GM12878 (cell line): ENCODE measurements around the gene TOMM20. TPM values are rescaled to one million over a fixed set of nuclear protein-coding genes. Genes with fewer than 3 reads are reported as not detected.

Experiments
- ATAC-seq: fragments of 200-7000 bp; cut with Tn5 transposase; 3 replicates; pipeline ENCODE4 v1.9.1; 2020; ENCODE audit warnings: mild to moderate bottlenecking, moderate library complexity
- BruUV-seq: library from RNA; stranded (reverse); fragments of 400-500 nt; replicated peaks from 2 replicates; lab custom pipeline; 2021; lab: Mats Ljungman, UMichigan
- CTCF ChIA-PET: fragments of 300-600 bp; sonication (Branson Sonifier 250); formaldehyde crosslinking; extraction: SDS; loops from one replicate; lab custom pipeline; 2021; ENCODE audit warnings: inconsistent platforms; lab: Yijun Ruan, JAX
- POLR2A ChIA-PET: fragments of 350-600 bp; formaldehyde crosslinking; extraction: SDS; loops from one replicate; lab custom pipeline; 2021; ENCODE audit warnings: inconsistent platforms; lab: Charles Lee
- RAD21 ChIA-PET: fragments of 300-600 bp; sonication (Branson Sonifier 250); formaldehyde crosslinking; loops from one replicate; lab custom pipeline; 2023; ENCODE audit warnings: antibody characterized with exemption; ENCODE audit not compliant: unreplicated experiment; lab: Charles Lee
- SMC1A ChIA-PET: fragments of 300-600 bp; sonication (Branson Sonifier 250); formaldehyde crosslinking; loops from one replicate; lab custom pipeline; 2023; ENCODE audit not compliant: unreplicated experiment, uncharacterized antibody; lab: Charles Lee
- DNase-seq: peaks from one replicate; pipeline ENCODE4 v3.0.0-alpha.2; 2011; ENCODE audit warnings: low read depth, low spot score
- FAIRE-seq: peaks from 3 replicates; lab custom pipeline; 2011; peaks lifted over from hg19 to GRCh38; lab: Jason Lieb, UNC
- H2AFZ ChIP-seq: 2 replicates; pipeline ENCODE4 v1.6.0; 2011; ENCODE audit warnings: low read depth, low read length, control low read depth; ENCODE audit not compliant: control insufficient read depth
- H3K27ac ChIP-seq: 2 replicates; pipeline ENCODE4 v1.5.1; 2011; ENCODE audit warnings: control low read depth; ENCODE audit not compliant: control insufficient read depth, insufficient read depth
- H3K27me3 ChIP-seq, 2 experiments: replicated peaks in 1 of 2; 2 replicates each; pipeline versions ENCODE4 v1.6.0 to v1.6.1; 2011; ENCODE audit warnings: low read length in 1 of 2; ENCODE audit not compliant: control insufficient read depth in 2 of 2, insufficient read depth in 2 of 2
- H3K36me3 ChIP-seq, 2 experiments: 2 replicates each; pipeline ENCODE4 v1.5.1; 2011; ENCODE audit warnings: low read length in 1 of 2; ENCODE audit not compliant: control insufficient read depth in 2 of 2, insufficient read depth in 2 of 2
- H3K4me1 ChIP-seq: 2 replicates; pipeline ENCODE4 v1.6.1; 2011; ENCODE audit warnings: mild to moderate bottlenecking, low read length, moderate library complexity, mixed read lengths; ENCODE audit not compliant: control insufficient read depth, insufficient read depth
- H3K4me2 ChIP-seq: 2 replicates; pipeline ENCODE4 v1.6.0; 2011; ENCODE audit warnings: control low read depth; ENCODE audit not compliant: control insufficient read depth, insufficient read depth
- H3K4me3 ChIP-seq: fragments of 200-600 bp; sonication (generic); 2 replicates; pipeline ENCODE4 v1.5.1; 2016
- H3K79me2 ChIP-seq: 2 replicates; pipeline ENCODE4 v1.6.0; 2011; ENCODE audit warnings: low read length; ENCODE audit not compliant: control insufficient read depth, insufficient read depth
- H3K9ac ChIP-seq: 2 replicates; pipeline ENCODE4 v1.8.0; 2011; ENCODE audit warnings: low read length, control low read depth, mixed read lengths; ENCODE audit not compliant: control insufficient read depth, insufficient read depth
- H3K9me3 ChIP-seq: replicated peaks from 3 replicates; pipeline ENCODE4 v1.5.1; 2011; ENCODE audit warnings: mild to moderate bottlenecking, low read length; ENCODE audit not compliant: control insufficient read depth, insufficient read depth
- H4K20me1 ChIP-seq: 2 replicates; pipeline ENCODE4 v1.6.0; 2011; ENCODE audit not compliant: control insufficient read depth, insufficient read depth
- BACH1 ChIP-seq: fragments of 450-650 bp; IDR thresholded peaks from 2 replicates; pipeline ENCODE4 v1.6.1; 2017; ENCODE audit warnings: mild to moderate bottlenecking, borderline replicate concordance
- BMI1 ChIP-seq: fragments of 450-650 bp; IDR thresholded peaks from 2 replicates; pipeline ENCODE4 v1.6.1; 2016; ENCODE audit warnings: mild to moderate bottlenecking, moderate library complexity, borderline replicate concordance
- CBFB ChIP-seq: IDR thresholded peaks from 2 replicates; pipeline ENCODE4 v1.6.1; 2016; ENCODE audit warnings: antibody characterized with exemption, low read depth
- CHD2 ChIP-seq: IDR thresholded peaks from 2 replicates; pipeline ENCODE4 v1.6.1; 2011; ENCODE audit warnings: low read depth, low read length, improper control_type of control experiment, borderline replicate concordance
- DPF2 ChIP-seq: fragments of 450-650 bp; IDR thresholded peaks from 2 replicates; pipeline ENCODE4 v1.6.1; 2017; ENCODE audit warnings: mild to moderate bottlenecking
- JUNB ChIP-seq: IDR thresholded peaks from 2 replicates; pipeline ENCODE4 v1.6.1; 2016; ENCODE audit warnings: antibody characterized with exemption, mild to moderate bottlenecking
- KDM1A ChIP-seq: fragments of 200-600 bp; sonication (generic); IDR thresholded peaks from 2 replicates; pipeline ENCODE4 v1.6.1; 2016; ENCODE audit warnings: borderline replicate concordance
- MTA2 ChIP-seq: fragments of 450-650 bp; IDR thresholded peaks from 2 replicates; pipeline ENCODE4 v1.6.1; 2016; ENCODE audit warnings: low read depth, mild to moderate bottlenecking, moderate library complexity
- MXI1 ChIP-seq: fragments of 150-350 bp; IDR thresholded peaks from 2 replicates; pipeline ENCODE4 v1.6.1; 2011; ENCODE audit warnings: low read depth, mild to moderate bottlenecking, inconsistent platforms, low read length, improper control_type of control experiment
- NFYA ChIP-seq: IDR thresholded peaks from 2 replicates; pipeline ENCODE4 v1.6.1; 2011; ENCODE audit warnings: low read depth, mild to moderate bottlenecking, low read length, improper control_type of control experiment, borderline replicate concordance
- POLR2A ChIP-seq: IDR thresholded peaks from 2 replicates; pipeline ENCODE4 v1.6.1; 2011; ENCODE audit warnings: low read depth, mild to moderate bottlenecking, low read length
- TCF3 ChIP-seq: IDR thresholded peaks from 2 replicates; pipeline ENCODE4 v1.6.1; 2012; ENCODE audit warnings: low read depth, mild to moderate bottlenecking, low read length, borderline replicate concordance; ENCODE audit not compliant: insufficient read depth
- ZBTB4 ChIP-seq: fragments of 450-650 bp; formaldehyde crosslinking; IDR thresholded peaks from 2 replicates; pipeline ENCODE4 v1.4.0; 2022; ENCODE audit warnings: mild to moderate bottlenecking, moderate library complexity
- ZBTB40 ChIP-seq: fragments of 450-650 bp; IDR thresholded peaks from 2 replicates; pipeline ENCODE4 v1.6.1; 2016; ENCODE audit warnings: mild to moderate bottlenecking, moderate library complexity, borderline replicate concordance
- ZNF274 ChIP-seq: IDR thresholded peaks from one replicate; pipeline ENCODE4 v1.8.0; 2011; ENCODE audit not compliant: insufficient read length, insufficient read depth
- ZNF384 ChIP-seq: IDR thresholded peaks from 2 replicates; pipeline ENCODE4 v1.6.1; 2012; ENCODE audit warnings: low read depth, mild to moderate bottlenecking, low read length, improper control_type of control experiment, borderline replicate concordance
- WGBS: methylation state at CpG from one replicate; pipeline ENCODE4 v1.1.6; 2016; ENCODE audit warnings: low lambda C conversion rate; ENCODE audit not compliant: insufficient replicate concordance, insufficient coverage; ENCODE audit errors: missing lambda C conversion rate; 5-methylcytosine and 5-hydroxymethylcytosine counted together
- in situ Hi-C: fragments of 300-500 bp; cut with MboI; formaldehyde crosslinking; loops from 9 replicates; pipeline ENCODE4 v1.14.3; 2018; ENCODE audit warnings: mixed read lengths
- intact Hi-C: fragments of 100-400 bp; cut with micrococcal nuclease; formaldehyde crosslinking; loops from one replicate; pipeline ENCODE4 v1.14.2; 2022; ENCODE audit not compliant: unreplicated experiment
- polyA plus RNA-seq, 11 experiments: library from polyadenylated mRNA; depleted of rRNA in 4 of 11; unstranded in 6 of 11; stranded (reverse) in 5 of 11; fragments of >200 nt; fragmentation: Nextera tagmentation in 4 of 11; fragmentation: Illumina TruSeq in 1 of 11; extraction: Ambion mirVana in 4 of 11; extraction: Trizol in 1 of 11; gene quantifications; 1 replicate in 1 of 11; 2 replicates in 10 of 11; pipeline versions ENCODE4 v1.2.1 to v1.2.3, GENCODE V29; 2011 to 2016; ENCODE audit warnings: inconsistent platforms in 2 of 11, missing spikeins in 2 of 11, low read depth in 1 of 11
- total RNA-seq, 4 experiments: library from RNA; depleted of rRNA in 3 of 4; stranded (reverse); fragments of >200 nt in 3 of 4; fragmentation: Illumina TruSeq in 1 of 4; extraction: Trizol in 1 of 4; gene quantifications; 2 replicates each; pipeline versions ENCODE4 v1.2.1 to v1.2.3, GENCODE V29; 2013 to 2021
- TF ChIP-seq, protein P1 (sequence below): IDR thresholded peaks from 2 replicates; pipeline ENCODE4 v1.6.1; 2012; ENCODE audit warnings: low read depth, low read length, improper control_type of control experiment

The TOMM20 gene
- total and polyA plus RNA-seq, 10 of the 15 experiments (the other 5 are each of a cell fraction or from before 2014, with no cell fraction given): 39.8 to 138 (median 70.1) TPM

- 87% methylated on average over 3 of the region's 3 CpGs for WGBS
- Histone ChIP-seq H3K27ac (no peak overlapping the region), H3K79me2 (no peaks in the 10 kb centered on the region), H4K20me1 (no peaks in the 10 kb centered on the region), H3K4me2 (no peak overlapping the region), H3K9me3 (no peaks in the 10 kb centered on the region), H3K9ac (no peak overlapping the region), H3K4me3 (no peak overlapping the region), H2AFZ (no peak overlapping the region), H3K27me3 (no peaks in the 10 kb centered on the region), H3K36me3 (peaks cover 0 to 3% of the 10 kb centered on the region in 2 experiments; a peak in 1 of 4 replicates), H3K4me1 (peaks cover 17% of the 10 kb centered on the region)
- no peak for FAIRE-seq
- ChIA-PET POLR2A (no interaction called here), CTCF (interaction anchor here (3.6 kb wide), 1 partner anchor 314 kb away, joined by 18 read pairs; no protein-coding TSS in a partner anchor), SMC1A (interaction anchor here (1.4 kb wide), 1 partner anchor 315 kb away, joined by 5 read pairs; no protein-coding TSS in a partner anchor), RAD21 (interaction anchor here (0.8 kb wide), 1 partner anchor 603 kb away, joined by 3 read pairs; no protein-coding TSS in a partner anchor)
- BruUV-seq: no TSS peak
- intact Hi-C loops: no loop called here
- in situ Hi-C loops: loop anchor here (5.0 kb wide), 1 partner anchor 315 kb away; no protein-coding TSS in a partner anchor
- no peak for DNase-seq
- ATAC-seq: no peak
- TF ChIP-seq NFYA: no peak
- no peak for TF ChIP-seq BMI1
- TF ChIP-seq CBFB: no peak
- TF ChIP-seq BACH1: no peak
- no peak for TF ChIP-seq ZNF274
- no peak for TF ChIP-seq ZNF384
- TF ChIP-seq KDM1A: no peak
- TF ChIP-seq JUNB: no peak
- no peak for TF ChIP-seq DPF2
- TF ChIP-seq POLR2A: no peak
- no peak for TF ChIP-seq TCF3
- TF ChIP-seq ZBTB40: no peak
- TF ChIP-seq ZBTB4 (CRISPR knock-in tag): no peak
- no peak for TF ChIP-seq CHD2
- no peak for TF ChIP-seq MTA2
- TF ChIP-seq, protein P1, sequence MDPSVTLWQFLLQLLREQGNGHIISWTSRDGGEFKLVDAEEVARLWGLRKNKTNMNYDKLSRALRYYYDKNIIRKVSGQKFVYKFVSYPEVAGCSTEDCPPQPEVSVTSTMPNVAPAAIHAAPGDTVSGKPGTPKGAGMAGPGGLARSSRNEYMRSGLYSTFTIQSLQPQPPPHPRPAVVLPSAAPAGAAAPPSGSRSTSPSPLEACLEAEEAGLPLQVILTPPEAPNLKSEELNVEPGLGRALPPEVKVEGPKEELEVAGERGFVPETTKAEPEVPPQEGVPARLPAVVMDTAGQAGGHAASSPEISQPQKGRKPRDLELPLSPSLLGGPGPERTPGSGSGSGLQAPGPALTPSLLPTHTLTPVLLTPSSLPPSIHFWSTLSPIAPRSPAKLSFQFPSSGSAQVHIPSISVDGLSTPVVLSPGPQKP: no peak
- no peak for TF ChIP-seq MXI1
These were observed 26.4 kb downstream of the TOMM20 start for GRCh38 chr1:235102259-235102582.
